ENCODE measurements around the gene NT5C2.
"Not testable (repeated sequence)": the region's sequence is repeated elsewhere in the genome, so short reads cannot be mapped to it uniquely, and the experiment has no call there.

NT5C2 gene

GRCh38 chr10:103198648-103199047, 5.6 kb upstream of the NT5C2 start:
- no peak for DNase-seq

GRCh38 chr10:103197903-103198302, 4.8 kb upstream of the NT5C2 start:
- no peak for DNase-seq

- DNase-seq: no peak
Measured at GRCh38 chr10:103197174-103197573, 4.1 kb upstream of the NT5C2 start.

DNA sequence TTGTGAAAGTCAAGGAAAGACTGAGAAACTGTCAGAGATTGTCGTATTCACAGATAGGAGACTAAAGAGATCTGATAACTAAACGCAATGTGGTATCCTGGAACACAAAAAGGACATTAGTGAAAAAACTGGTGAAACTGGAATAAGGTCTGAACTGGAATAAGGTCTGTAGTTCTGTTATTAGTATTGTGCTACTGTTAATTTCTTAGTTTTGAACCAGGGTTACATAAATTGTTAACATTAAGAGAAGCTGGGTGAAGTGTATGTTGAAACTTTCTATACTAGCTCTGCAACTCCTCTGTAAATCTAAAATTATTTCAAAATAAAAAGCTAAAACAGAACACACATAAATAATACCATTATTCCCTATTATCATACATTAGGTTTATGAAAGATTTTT, 3.4 kb upstream of the NT5C2 start:
- no peak for DNase-seq

GRCh38 chr10:103193820-103194529, 903 bp upstream of the NT5C2 start:
- DNase-seq: no peak

- DNase-seq: peak; percentile 62
Measured at GRCh38 chr10:103192451-103193106, 493 bp downstream of the NT5C2 start.

- no peak for DNase-seq
Measured at GRCh38 chr10:103192089-103192450, 1.0 kb downstream of the NT5C2 start.

GRCh38 chr10:103191198-103191597, 1.9 kb downstream of the NT5C2 start:
- not testable (repeated sequence) for DNase-seq

GRCh38 chr10:103188853-103189252, 4.2 kb downstream of the NT5C2 start:
- no peak for DNase-seq

- no peak for DNase-seq
Measured at GRCh38 chr10:103186128-103186527, 6.9 kb downstream of the NT5C2 start.

GRCh38 chr10:103184615-103185014, 8.5 kb downstream of the NT5C2 start:
- DNase-seq: no peak

- DNase-seq: not testable (repeated sequence)
Measured at GRCh38 chr10:103183991-103184451, 9.1 kb downstream of the NT5C2 start.

DNA sequence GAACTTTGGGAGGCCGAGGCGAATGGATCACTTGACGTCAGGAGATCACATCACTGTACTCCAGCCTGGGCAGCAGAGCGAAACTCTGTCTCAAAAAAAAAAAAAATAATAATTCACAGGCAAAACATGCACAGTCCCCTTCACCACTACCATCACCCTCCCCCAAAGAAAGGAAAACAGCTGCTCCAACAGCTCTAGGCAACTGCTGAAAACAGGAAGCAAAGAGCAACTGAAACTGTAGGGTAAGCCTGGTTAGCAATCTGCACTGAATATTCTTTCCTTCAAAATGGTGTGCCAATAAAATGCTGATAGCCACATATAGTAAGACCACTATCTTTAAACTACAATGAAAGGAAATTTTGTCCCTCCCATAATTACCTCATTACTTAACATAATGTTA, 11.8 kb downstream of the NT5C2 start:
- peak; percentile 11 for DNase-seq

- no peak for DNase-seq
Measured at GRCh38 chr10:103180491-103180890, 12.6 kb downstream of the NT5C2 start.

GRCh38 chr10:103177123-103177522, 15.9 kb downstream of the NT5C2 start:
- DNase-seq: no peak

DNA sequence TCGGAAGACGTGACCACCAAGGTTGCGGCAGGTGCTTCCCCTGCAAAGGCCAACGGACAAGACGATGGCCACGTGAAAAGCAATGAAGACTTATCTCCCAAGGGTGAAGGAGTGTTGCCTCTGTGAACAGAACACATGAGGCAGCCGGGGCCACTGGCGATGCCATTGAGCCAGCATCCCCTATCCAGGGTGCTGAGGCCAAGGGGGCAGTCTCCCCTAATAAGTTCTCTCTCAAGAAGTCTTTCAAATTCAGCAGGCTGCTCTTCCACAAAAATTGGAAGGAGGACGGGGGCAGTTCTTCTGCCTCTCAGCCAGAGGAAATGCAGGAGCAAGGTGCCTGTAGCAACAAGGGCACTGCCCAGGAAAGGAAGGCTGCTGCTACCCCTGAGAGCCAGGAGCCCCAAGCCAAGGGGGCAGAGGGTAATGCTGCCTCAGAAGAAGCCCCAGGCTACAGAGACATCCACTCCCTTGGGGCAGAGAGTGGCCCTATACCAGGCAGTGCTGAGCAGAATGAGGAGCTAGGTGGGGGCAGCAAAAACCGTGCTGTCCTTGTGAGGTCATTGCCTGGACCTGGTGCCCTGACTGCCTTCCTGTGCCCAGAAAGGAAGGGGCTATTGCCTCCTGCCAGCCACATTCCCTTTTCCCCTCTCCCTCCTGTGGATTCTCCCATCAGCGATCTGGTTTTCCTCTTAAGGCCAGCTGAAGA, 17.3 kb downstream of the NT5C2 start:
- DNase-seq: no peak

- not testable (repeated sequence) for DNase-seq
Measured at GRCh38 chr10:103174324-103174723, 18.7 kb downstream of the NT5C2 start.

DNA sequence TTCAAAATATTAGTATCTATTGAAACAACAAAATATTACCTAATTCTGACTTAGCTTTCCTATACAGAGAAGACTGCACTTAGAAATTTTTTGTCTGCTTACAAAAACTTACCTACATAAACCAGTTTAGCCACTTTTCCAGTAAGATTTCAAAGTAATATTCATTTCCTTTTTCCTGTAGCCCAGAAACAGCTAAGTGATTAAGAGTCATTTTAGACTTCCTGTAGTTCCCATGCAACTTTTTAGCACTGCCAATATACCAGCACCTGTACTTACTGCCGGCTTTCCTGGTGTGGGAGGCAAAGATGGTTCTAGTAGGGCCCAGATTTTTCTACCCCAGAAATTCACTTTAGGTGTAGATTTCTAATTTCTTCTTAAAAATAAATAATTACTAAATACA, 21.8 kb downstream of the NT5C2 start:
- no peak for DNase-seq

- DNase-seq: no peak
Measured at GRCh38 chr10:103168438-103168837, 24.6 kb downstream of the NT5C2 start.

DNA sequence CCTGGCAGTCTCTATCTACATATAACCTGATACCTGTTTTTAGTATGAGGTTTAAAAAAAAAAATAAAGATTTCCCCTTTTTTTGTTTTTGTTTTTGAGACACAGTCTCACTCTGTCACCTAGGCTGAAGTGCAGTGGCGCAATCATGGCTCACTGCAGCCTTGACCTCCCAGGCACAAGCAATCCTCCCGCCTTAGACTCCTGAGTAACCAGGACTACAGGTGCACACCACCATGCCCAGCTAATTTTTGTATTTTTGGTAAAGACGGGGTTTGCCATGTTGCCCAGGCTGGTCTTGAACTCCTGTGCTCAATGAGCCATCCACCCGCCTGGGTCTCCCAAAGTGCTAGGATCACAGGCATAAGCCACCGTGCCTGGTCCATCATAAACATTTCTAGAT, 25.5 kb downstream of the NT5C2 start:
- DNase-seq: not testable (repeated sequence)

DNA sequence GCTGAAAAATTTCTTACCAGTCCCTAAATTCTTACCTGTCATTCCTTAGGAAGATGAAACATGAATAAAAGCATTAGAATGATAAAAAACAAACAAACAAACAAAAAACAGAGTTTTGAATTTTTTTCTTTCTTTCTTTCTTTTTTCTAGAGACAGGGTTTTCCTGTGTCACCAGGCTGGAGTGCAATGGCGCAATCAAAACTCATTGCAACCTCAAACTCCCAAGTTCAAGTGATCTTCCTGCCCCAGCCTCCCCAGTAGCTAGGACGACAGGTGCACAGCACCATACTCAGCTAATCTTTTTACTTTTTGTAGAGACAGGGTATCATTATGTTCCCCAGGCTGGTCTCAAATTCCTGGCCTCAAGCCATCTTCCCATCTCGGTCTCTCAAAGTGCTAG, 26.5 kb downstream of the NT5C2 start:
- DNase-seq: no peak

- not testable (repeated sequence) for DNase-seq
Measured at GRCh38 chr10:103163766-103164403, 29.2 kb downstream of the NT5C2 start.

GRCh38 chr10:103157246-103157645, 35.8 kb downstream of the NT5C2 start:
- DNase-seq: no peak
